IPS-18c (cell line): ENCODE data around the gene ZNF266.
A peak's percentile ranks its signal among the peaks of the same experiment; 100 is the strongest.

ENCODE experiments used
- H3K4me3 ChIP-seq: 2 replicates; pipeline ENCODE4 v1.7.0; 2013; ENCODE audit warnings: low read depth, mild to moderate bottlenecking, low read length, moderate library complexity; ENCODE audit not compliant: insufficient read depth
- H3K9me3 ChIP-seq: one replicate; pipeline ENCODE4 v1.6.1; 2013; ENCODE audit warnings: mild to moderate bottlenecking, low read length, moderate library complexity; ENCODE audit not compliant: control insufficient read depth, insufficient read depth

ZNF266 gene

GRCh38 chr19:9435279-9436268 is at the start of gene ZNF266:
TSS of gene ZNF266 (minus strand) at chr19:9435573. CDS start at chr19:9420089, 15,484 bp downstream.
- H3K9me3 ChIP-seq = no peaks in the 10 kb centered on the region
- H3K4me3 ChIP-seq = peak within 1 kb of the TSS; percentile 75

GRCh38 chr19:9485140-9485539 is 49.8 kb upstream of the ZNF266 start:
- peaks cover 23% of the 10 kb centered on the region for H3K9me3 ChIP-seq

GRCh38 chr19:9474975-9475374 is 39.6 kb upstream of the ZNF266 start:
- peaks cover 14% of the 10 kb centered on the region for H3K9me3 ChIP-seq
- H3K4me3 ChIP-seq = no peak overlapping the region

More at GRCh38 chr19:9485140-9485539, 49.8 kb upstream of the ZNF266 start:
- no peak overlapping the region for H3K4me3 ChIP-seq

- Histone ChIP-seq H3K9me3 (peaks cover 12% of the 10 kb centered on the region), H3K4me3 (no peak overlapping the region)
Measured at GRCh38 chr19:9467161-9467560, 31.8 kb upstream of the ZNF266 start.

GRCh38 chr19:9461938-9462337 is 26.6 kb upstream of the ZNF266 start:
- Histone ChIP-seq H3K9me3 (peaks cover 14% of the 10 kb centered on the region), H3K4me3 (no peak overlapping the region)

- peaks cover 15% of the 10 kb centered on the region for H3K9me3 ChIP-seq
- peak overlapping the region; percentile 9; the same call in 1 of the 2 replicates for H3K4me3 ChIP-seq
Measured at GRCh38 chr19:9456018-9456689, 20.8 kb upstream of the ZNF266 start.

- Histone ChIP-seq H3K9me3 (peaks cover 9% of the 10 kb centered on the region), H3K4me3 (no peak overlapping the region)
Measured at GRCh38 chr19:9453953-9454352, 18.6 kb upstream of the ZNF266 start.

- Histone ChIP-seq H3K4me3 (no peak overlapping the region), H3K9me3 (peaks cover 14% of the 10 kb centered on the region)
Measured at GRCh38 chr19:9445037-9445436, 9.7 kb upstream of the ZNF266 start.

- Histone ChIP-seq H3K4me3 (no peak overlapping the region; the same call in 1 of the 2 replicates), H3K9me3 (no peaks in the 10 kb centered on the region)
Measured at GRCh38 chr19:9436358-9436757, 985 bp upstream of the ZNF266 start.

GRCh38 chr19:9431475-9431874 is 3.9 kb downstream of the ZNF266 start:
- H3K4me3 ChIP-seq = no peak overlapping the region
- no peaks in the 10 kb centered on the region for H3K9me3 ChIP-seq

GRCh38 chr19:9430444-9430843 is 4.9 kb downstream of the ZNF266 start:
- H3K4me3 ChIP-seq = no peak overlapping the region

GRCh38 chr19:9427941-9428340 is 7.4 kb downstream of the ZNF266 start:
- Histone ChIP-seq H3K9me3 (no peaks in the 10 kb centered on the region), H3K4me3 (no peak overlapping the region)

More at GRCh38 chr19:9430444-9430843, 4.9 kb downstream of the ZNF266 start:
- H3K9me3 ChIP-seq = no peaks in the 10 kb centered on the region

GRCh38 chr19:9413240-9413954 is 22.0 kb downstream of the ZNF266 start:
- H3K4me3 ChIP-seq = no peak overlapping the region
- H3K9me3 ChIP-seq = peaks cover 38% of the 10 kb centered on the region

GRCh38 chr19:9407827-9408226 is 27.5 kb downstream of the ZNF266 start:
- H3K4me3 ChIP-seq = no peak overlapping the region

GRCh38 chr19:9406798-9407352 is 28.5 kb downstream of the ZNF266 start:
- Histone ChIP-seq H3K9me3 (peaks cover 4% of the 10 kb centered on the region), H3K4me3 (no peak overlapping the region)

More at GRCh38 chr19:9407827-9408226, 27.5 kb downstream of the ZNF266 start:
- H3K9me3 ChIP-seq = peaks cover 9% of the 10 kb centered on the region

GRCh38 chr19:9381361-9381785 is 54.0 kb downstream of the ZNF266 start:
- H3K9me3 ChIP-seq = peaks cover 13% of the 10 kb centered on the region
- no peak overlapping the region; the same call in 1 of the 2 replicates for H3K4me3 ChIP-seq
